ENCODE data around the gene HIVEP3.

Gene HIVEP3

GRCh38 chr1:41504114-41505035 lies 414.3 kb downstream of the HIVEP3 start:
- DNase-seq: no peak

- DNase-seq: no peak
These were observed 415.1 kb downstream of the HIVEP3 start for GRCh38 chr1:41503538-41504113.

GRCh38 chr1:41502912-41503311 lies 415.8 kb downstream of the HIVEP3 start:
- no peak for DNase-seq

GRCh38 chr1:41501581-41501980 lies 417.1 kb downstream of the HIVEP3 start:
- DNase-seq: no peak

- no peak for DNase-seq
These were observed 417.8 kb downstream of the HIVEP3 start for GRCh38 chr1:41500781-41501518.

GRCh38 chr1:41500378-41500777 lies 418.3 kb downstream of the HIVEP3 start:
- no peak for DNase-seq

GRCh38 chr1:41499591-41499990 lies 419.1 kb downstream of the HIVEP3 start:
- DNase-seq: no peak

GRCh38 chr1:41498804-41499203 lies 419.9 kb downstream of the HIVEP3 start:
- DNase-seq: no peak

GRCh38 chr1:41498391-41498790 lies 420.3 kb downstream of the HIVEP3 start:
- DNase-seq: no peak

GRCh38 chr1:41497461-41498030 lies 421.2 kb downstream of the HIVEP3 start:
- DNase-seq: no peak

GRCh38 chr1:41497056-41497440 lies 421.7 kb downstream of the HIVEP3 start:
- DNase-seq: no peak

- peak; percentile 41 for DNase-seq
These were observed 422.4 kb downstream of the HIVEP3 start for GRCh38 chr1:41496080-41497055.

GRCh38 chr1:41495210-41495948 lies 423.3 kb downstream of the HIVEP3 start:
- no peak for DNase-seq

GRCh38 chr1:41494351-41495209 lies 424.1 kb downstream of the HIVEP3 start:
- no peak for DNase-seq

GRCh38 chr1:41493626-41494350 lies 424.9 kb downstream of the HIVEP3 start:
- no peak for DNase-seq

GRCh38 chr1:41493117-41493536 lies 425.6 kb downstream of the HIVEP3 start:
- DNase-seq: no peak

- peak; percentile 48 for DNase-seq
These were observed 426.3 kb downstream of the HIVEP3 start for GRCh38 chr1:41492341-41492848.

GRCh38 chr1:41490911-41491310 lies 427.8 kb downstream of the HIVEP3 start:
- DNase-seq: no peak

GRCh38 chr1:41489561-41489960 lies 429.2 kb downstream of the HIVEP3 start:
- no peak for DNase-seq

Measured in stimulated activated CD4-positive, alpha-beta T cell treated with anti-CD3 and anti-CD28 coated beads, Interleukin-4, amount 100 ng/mL, for 1 hour (primary cell).